Skeletal muscle tissue (tissue), 4 donors: ENCODE data around the gene SHROOM1. TPM values are rescaled to one million over a fixed set of nuclear protein-coding genes. Genes with fewer than 3 reads are reported as not detected.
A peak's percentile ranks its signal among the peaks of the same experiment; 100 is the strongest.

Experiments used
- H3K27ac ChIP-seq: one replicate; pipeline ENCODE4 v1.7.0; 2013; ENCODE audit warnings: mild to moderate bottlenecking, low read depth, low read length, inconsistent platforms
- H3K27me3 ChIP-seq, 3 donors: one replicate each; pipeline ENCODE4 v1.7.0; 2013; ENCODE audit warnings: low read length in 3 of 3; ENCODE audit not compliant: control insufficient read depth in 3 of 3, insufficient read depth in 3 of 3
- H3K36me3 ChIP-seq, 3 donors: one replicate each; pipeline ENCODE4 v1.7.0; 2013; ENCODE audit warnings: low read length in 3 of 3; ENCODE audit not compliant: control insufficient read depth in 3 of 3, insufficient read depth in 3 of 3
- H3K4me1 ChIP-seq, 3 donors: one replicate each; pipeline ENCODE4 v1.7.0; 2013; ENCODE audit warnings: low read length in 3 of 3, mild to moderate bottlenecking in 3 of 3; ENCODE audit not compliant: control insufficient read depth in 3 of 3, insufficient read depth in 3 of 3
- H3K4me3 ChIP-seq, 3 donors: one replicate each; pipeline ENCODE4 v1.7.0; 2013; ENCODE audit warnings: low read length in 3 of 3
- H3K9ac ChIP-seq, 3 donors: one replicate each; pipeline ENCODE4 v1.7.0; 2013; ENCODE audit warnings: low read length in 3 of 3, mild to moderate bottlenecking in 3 of 3, moderate library complexity in 2 of 3, low read depth in 1 of 3
- H3K9me3 ChIP-seq, 3 donors: one replicate each; pipeline ENCODE4 v1.7.0; 2013; ENCODE audit warnings: low read length in 3 of 3; ENCODE audit not compliant: control insufficient read depth in 3 of 3
- total RNA-seq: library from RNA; depleted of rRNA; stranded (reverse); fragments of >200 nt; gene quantifications from one replicate; pipeline ENCODE4 v1.2.3, GENCODE V29; 2014
- donor health status: Osteomylitis.

Gene SHROOM1
- total RNA-seq, 1 donor from 2014 or later, result 1.6 TPM

DNA sequence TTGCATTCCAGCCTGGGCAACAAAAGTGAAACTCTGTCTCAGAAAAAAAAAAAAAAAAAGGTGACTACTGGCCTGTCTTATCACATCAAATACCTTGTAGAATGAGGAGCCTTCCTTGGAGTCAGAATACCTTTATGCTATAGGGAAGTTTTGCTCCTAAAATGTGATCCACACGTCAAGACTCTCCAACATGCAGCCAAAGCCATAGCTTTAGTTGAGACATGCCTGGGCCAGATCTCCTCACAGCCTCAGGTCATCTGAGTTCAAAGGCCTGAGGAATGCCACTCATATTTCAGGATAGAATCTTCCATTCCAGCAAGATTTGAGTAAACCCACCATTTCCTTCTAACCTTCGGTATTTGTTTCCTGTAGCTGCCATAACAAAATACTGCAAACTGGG is 31.1 kb downstream of the SHROOM1 start:
- Histone ChIP-seq H3K4me1 (no peaks in the 10 kb centered on the region), H3K9me3 (no peaks in the 10 kb centered on the region), H3K36me3 (no peaks in the 10 kb centered on the region), H3K4me3 (no peak overlapping the region), H3K9ac (no peak overlapping the region), H3K27ac (no peak overlapping the region), H3K27me3 (peaks cover 0 to 4% (median 4%) of the 10 kb centered on the region in 3 donors)

DNA sequence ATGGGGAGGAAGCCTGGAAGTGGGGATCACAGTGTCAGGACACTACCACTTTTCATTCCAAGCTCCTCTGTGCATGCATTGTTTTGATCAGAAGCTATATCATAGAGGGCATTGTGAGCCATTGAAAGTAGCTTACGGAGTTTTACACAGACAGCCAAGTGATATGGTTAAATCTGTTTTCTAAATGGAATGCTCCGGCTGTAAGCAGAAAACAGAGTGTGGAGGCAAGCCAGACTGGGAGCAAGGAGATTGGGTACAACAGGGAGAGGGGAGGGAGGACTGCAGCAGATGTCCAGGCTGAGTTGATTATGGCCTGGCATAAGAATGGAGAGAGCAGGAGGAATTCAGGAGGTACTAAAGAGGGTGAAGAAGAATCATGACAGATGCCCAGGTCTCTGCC is 32.8 kb downstream of the SHROOM1 start:
- H3K9me3 ChIP-seq, result no peaks in the 10 kb centered on the region
- no peak overlapping the region for H3K9ac ChIP-seq
- H3K4me3 ChIP-seq, result no peak overlapping the region
- H3K27ac ChIP-seq, result no peak overlapping the region
- peaks cover 0 to 4% (median 4%) of the 10 kb centered on the region in 3 donors for H3K27me3 ChIP-seq
- no peaks in the 10 kb centered on the region for H3K4me1 ChIP-seq
- H3K36me3 ChIP-seq, result no peaks in the 10 kb centered on the region

DNA sequence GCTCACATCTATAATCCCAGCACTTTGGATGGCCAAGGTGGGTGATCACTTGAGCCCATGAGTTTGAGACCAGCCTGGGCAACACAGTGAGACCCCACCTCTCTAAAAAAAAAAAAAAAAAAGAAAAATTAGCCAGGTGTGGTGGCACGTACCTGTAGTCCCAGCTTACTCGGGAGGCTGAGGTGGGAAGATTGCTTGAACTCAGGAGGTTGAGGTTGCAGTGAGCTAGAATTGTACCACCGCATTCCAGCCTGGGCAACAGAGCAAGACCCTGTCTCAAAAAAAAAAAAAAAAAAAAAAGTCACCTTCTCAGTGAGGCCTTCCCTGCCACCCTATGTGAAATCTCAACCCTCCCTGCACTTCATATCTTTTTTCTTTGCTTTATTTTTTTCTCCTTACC is 39.4 kb downstream of the SHROOM1 start:
- Histone ChIP-seq H3K36me3 (no peaks in the 10 kb centered on the region), H3K27ac (no peak overlapping the region), H3K4me1 (no peaks in the 10 kb centered on the region), H3K9ac (no peak overlapping the region), H3K27me3 (peaks cover 0 to 2% (median 0%) of the 10 kb centered on the region in 3 donors), H3K4me3 (no peak overlapping the region), H3K9me3 (no peaks in the 10 kb centered on the region)

DNA sequence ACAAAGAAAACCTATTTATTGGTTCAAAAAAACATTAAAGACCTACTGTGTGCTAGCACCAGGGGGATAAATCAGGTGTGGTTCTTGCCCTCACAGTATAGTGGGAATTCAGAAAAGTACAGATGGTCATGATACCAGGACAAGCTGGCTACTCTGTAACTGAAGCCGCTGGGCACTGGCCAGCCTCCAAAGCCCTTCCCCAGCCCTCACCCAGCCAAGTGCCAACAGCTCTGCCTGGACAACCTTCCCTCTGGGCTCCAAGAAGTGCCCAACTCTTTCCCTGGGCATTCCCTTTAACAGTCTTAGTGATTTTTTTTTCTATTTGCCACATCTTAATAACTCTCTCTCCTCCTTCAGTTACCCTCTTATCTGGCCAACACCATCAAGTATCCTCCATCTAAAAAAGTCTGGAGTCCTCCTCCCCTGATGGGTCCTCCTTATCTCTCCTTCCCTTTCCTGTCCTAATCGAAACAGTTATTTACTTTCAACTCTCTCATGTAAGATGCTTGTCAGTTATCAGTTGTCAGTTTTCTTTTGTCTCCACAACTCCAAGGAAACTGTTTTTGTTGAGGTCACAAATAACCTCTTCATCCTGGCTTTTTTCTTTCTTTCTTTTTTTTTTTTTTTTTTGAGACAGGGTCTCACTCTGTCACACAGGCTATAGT is 40.1 kb downstream of the SHROOM1 start:
- no peaks in the 10 kb centered on the region for H3K4me1 ChIP-seq
- no peaks in the 10 kb centered on the region for H3K36me3 ChIP-seq
- H3K27me3 ChIP-seq, result peaks cover 0 to 3% (median 0%) of the 10 kb centered on the region in 3 donors
- no peaks in the 10 kb centered on the region for H3K9me3 ChIP-seq
- no peak overlapping the region for H3K27ac ChIP-seq
- H3K9ac ChIP-seq, result no peak overlapping the region
- H3K4me3 ChIP-seq, result no peak overlapping the region

DNA sequence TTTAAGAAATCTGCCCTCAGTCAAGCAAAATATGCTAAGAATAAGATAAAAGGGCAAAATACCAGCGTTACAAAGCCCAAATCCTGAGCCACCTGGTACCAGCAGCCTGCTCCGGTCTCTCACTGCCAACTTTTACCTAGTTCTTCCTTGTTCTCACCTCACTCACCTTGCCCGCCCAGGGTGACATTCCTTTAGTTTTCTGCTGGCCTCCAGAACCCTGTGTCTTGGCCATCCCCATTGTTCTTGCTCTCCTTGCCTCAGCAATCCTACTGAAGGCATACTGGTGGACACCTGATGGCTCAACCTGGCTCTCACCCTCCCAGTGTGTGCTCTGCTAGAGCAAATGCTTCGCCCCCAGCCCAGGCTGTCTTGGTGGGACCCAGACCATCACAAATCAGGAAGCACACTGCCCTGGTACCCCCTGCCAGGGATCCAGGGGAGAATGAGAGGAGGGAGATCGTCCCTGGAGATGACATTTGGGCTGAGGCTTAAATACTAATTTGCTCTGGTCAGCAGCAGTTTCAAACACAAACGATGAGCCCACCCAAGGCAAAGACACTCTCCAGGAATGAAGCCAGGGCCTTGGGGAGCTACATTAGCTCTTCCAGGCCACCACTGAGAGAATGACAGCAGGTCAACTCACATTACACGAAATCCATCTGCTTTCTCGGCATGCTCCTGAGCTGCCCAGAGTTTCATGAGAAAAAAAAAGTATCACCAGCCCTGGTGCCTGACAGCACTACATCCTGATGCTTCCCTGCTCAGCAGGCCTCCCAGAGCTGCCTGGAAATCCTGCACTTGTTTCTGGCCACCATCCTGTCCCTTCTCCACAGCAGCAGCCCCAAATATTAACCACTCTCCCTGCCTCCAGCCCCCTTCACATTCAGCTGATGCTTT is 41.2 kb downstream of the SHROOM1 start:
- H3K27ac ChIP-seq, result no peak overlapping the region
- no peaks in the 10 kb centered on the region for H3K4me1 ChIP-seq
- H3K9me3 ChIP-seq, result no peaks in the 10 kb centered on the region
- H3K36me3 ChIP-seq, result no peaks in the 10 kb centered on the region
- peaks cover 0 to 7% (median 0%) of the 10 kb centered on the region in 3 donors for H3K27me3 ChIP-seq
- no peak overlapping the region for H3K4me3 ChIP-seq
- H3K9ac ChIP-seq, result no peak overlapping the region

DNA sequence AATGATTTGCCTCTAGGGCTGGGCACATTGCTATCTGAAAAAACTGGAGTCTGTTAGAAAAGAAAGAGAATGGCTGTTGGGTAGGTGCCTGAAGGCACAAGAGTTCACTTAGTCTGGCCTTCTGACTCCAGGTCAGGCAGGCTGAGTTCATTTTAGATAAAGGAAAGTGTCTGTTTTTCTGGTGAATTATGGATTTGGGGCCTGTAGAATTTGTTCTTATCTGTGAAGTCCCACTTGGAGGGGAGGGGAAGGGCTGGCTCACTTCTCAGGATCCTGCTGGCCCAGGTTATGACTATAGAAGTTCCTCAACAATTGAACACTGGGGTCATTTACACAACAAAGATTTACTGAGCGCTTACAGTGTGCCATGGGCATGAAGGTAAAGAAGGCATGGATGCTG is 41.9 kb downstream of the SHROOM1 start:
- H3K9ac ChIP-seq, result no peak overlapping the region
- no peak overlapping the region for H3K27ac ChIP-seq
- H3K4me1 ChIP-seq, result no peaks in the 10 kb centered on the region
- no peak overlapping the region for H3K4me3 ChIP-seq
- H3K36me3 ChIP-seq, result no peaks in the 10 kb centered on the region
- H3K27me3 ChIP-seq, result peaks cover 0 to 7% (median 0%) of the 10 kb centered on the region in 3 donors
- H3K9me3 ChIP-seq, result no peaks in the 10 kb centered on the region

DNA sequence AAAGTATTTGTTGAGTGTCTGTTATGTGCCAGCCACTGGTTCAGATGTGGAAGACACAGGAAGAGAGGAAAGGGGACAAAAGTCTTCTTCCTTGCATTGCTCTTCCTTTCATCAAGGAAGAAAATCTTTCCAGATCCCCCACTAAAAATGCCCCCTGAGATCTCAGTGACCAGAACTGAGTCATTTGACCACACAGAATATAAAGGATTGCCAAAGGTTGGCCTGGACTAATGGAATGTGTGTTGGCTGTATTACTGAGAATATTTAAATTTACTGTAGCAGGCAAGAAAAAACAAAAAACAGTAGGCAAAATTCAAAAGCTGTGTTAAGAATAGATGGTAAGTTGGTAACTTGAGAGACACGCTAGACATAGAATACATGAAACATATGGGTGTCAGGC is 43.4 kb downstream of the SHROOM1 start:
- no peaks in the 10 kb centered on the region for H3K36me3 ChIP-seq
- no peak overlapping the region for H3K27ac ChIP-seq
- H3K4me1 ChIP-seq, result no peaks in the 10 kb centered on the region
- peaks cover 0 to 10% (median 0%) of the 10 kb centered on the region in 3 donors for H3K27me3 ChIP-seq
- no peaks in the 10 kb centered on the region for H3K9me3 ChIP-seq
- H3K4me3 ChIP-seq, result no peak overlapping the region
- H3K9ac ChIP-seq, result no peak overlapping the region

DNA sequence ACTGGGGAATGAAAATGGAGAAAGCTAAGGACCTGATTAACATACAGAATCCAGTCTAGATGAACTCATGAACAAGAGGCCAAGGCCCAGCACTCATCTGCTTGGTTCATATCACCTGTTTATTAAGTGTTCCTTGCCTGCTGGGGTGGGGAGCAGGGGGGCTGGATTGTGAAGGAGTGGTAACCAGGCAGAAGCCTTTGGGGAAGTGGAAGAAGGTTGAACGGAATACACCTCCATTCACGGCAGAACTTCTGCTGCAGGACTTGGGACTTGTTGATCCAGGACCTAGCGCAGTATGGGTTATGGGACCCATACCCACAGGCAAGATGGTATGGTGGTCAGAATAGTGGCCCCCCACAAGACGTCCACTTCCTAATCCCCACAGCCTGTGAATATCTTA is 44.6 kb downstream of the SHROOM1 start:
- Histone ChIP-seq H3K36me3 (no peaks in the 10 kb centered on the region), H3K4me1 (no peaks in the 10 kb centered on the region), H3K9me3 (no peaks in the 10 kb centered on the region), H3K9ac (no peak overlapping the region), H3K27me3 (peaks cover 0 to 10% (median 3%) of the 10 kb centered on the region in 3 donors), H3K4me3 (no peak overlapping the region), H3K27ac (no peak overlapping the region)

DNA sequence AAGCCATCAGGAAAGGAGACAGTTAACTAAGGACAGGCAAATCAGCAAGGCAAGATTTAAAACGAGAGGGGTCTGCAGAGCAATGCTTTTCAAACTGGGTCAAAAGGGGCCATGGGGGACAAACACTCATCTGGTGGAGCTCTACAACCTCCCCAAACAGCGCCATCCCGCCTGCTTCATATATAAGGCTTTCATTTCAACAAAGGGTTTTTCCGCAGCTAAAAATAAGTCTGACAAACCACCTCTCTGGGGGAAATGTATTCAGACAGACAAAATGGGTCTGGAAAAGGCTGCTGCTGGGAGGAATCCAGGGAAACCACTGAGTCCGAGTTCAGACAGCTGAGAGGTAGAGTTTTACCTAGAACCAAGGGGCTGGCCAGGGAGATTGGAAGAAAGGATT is 45.1 kb downstream of the SHROOM1 start:
- Histone ChIP-seq H3K4me3 (no peak overlapping the region), H3K27me3 (peaks cover 0 to 10% (median 3%) of the 10 kb centered on the region in 3 donors), H3K4me1 (no peaks in the 10 kb centered on the region), H3K9me3 (no peaks in the 10 kb centered on the region), H3K36me3 (no peaks in the 10 kb centered on the region), H3K9ac (peak overlapping the region in 1 of 3 donors; percentile 45), H3K27ac (no peak overlapping the region)

DNA sequence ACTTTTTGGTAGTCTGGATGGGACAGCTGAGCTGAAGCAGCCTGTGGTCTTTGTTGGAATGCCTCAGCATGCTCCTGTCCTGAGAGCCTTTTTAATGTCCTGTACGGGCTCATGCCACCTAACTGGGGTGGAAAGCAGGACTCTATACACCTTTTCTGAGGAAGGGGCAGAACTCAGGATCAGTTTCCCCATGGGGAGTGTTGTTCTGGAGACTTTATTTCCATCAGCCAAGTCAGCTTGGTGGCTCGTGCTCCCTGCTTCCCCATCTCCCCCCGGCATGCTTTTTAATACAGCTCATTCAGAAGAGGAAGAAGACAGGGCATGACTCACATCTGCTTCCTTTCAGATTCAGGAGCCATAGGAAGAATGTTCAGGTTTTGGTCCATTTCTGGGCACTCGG is 48.3 kb downstream of the SHROOM1 start:
- Histone ChIP-seq H3K4me3 (no peak overlapping the region), H3K36me3 (no peaks in the 10 kb centered on the region), H3K4me1 (peaks cover 6 to 11% (median 9%) of the 10 kb centered on the region in 3 donors), H3K27me3 (peaks cover 0 to 13% (median 8%) of the 10 kb centered on the region in 3 donors), H3K9ac (no peak overlapping the region), H3K27ac (no peak overlapping the region), H3K9me3 (no peaks in the 10 kb centered on the region)
